SIG-M5 treated with dmso at 0.1 percent for 504 hours (cell line): ENCODE measurements around the gene PICALM.
"Not testable (repeated sequence)": the region's sequence is repeated elsewhere in the genome, so short reads cannot be mapped to it uniquely, and the experiment has no call there.

Experiments
- DNase-seq: peaks from one replicate; lab custom pipeline; 2025; ENCODE audit not compliant: unreplicated experiment; lab: John Stamatoyannopoulos, UW

PICALM gene

GRCh38 chr11:86002431-86002830 lies 66.5 kb downstream of the PICALM start:
- DNase-seq = no peak

- no peak for DNase-seq
These were observed 77.4 kb downstream of the PICALM start for GRCh38 chr11:85991508-85991907.

- no peak for DNase-seq
These were observed 79.1 kb downstream of the PICALM start for GRCh38 chr11:85989746-85990145.

GRCh38 chr11:85988780-85989179 lies 80.1 kb downstream of the PICALM start:
- no peak for DNase-seq

- DNase-seq = no peak
These were observed 91.1 kb downstream of the PICALM start for GRCh38 chr11:85977751-85978160.

GRCh38 chr11:85976525-85976924 lies 92.4 kb downstream of the PICALM start:
- DNase-seq = no peak

GRCh38 chr11:85974122-85974521 lies 94.8 kb downstream of the PICALM start:
- no peak for DNase-seq

- DNase-seq = no peak
These were observed 98.3 kb downstream of the PICALM start for GRCh38 chr11:85970593-85970992.

GRCh38 chr11:85967457-85967856 lies 101.4 kb downstream of the PICALM start:
- no peak for DNase-seq

- DNase-seq = no peak
These were observed 103.7 kb downstream of the PICALM start for GRCh38 chr11:85965202-85965601.

- DNase-seq = no peak
These were observed 106.9 kb downstream of the PICALM start for GRCh38 chr11:85961930-85962363.

- no peak for DNase-seq
These were observed 107.8 kb downstream of the PICALM start for GRCh38 chr11:85961130-85961529.

- DNase-seq = no peak
These were observed 108.2 kb downstream of the PICALM start for GRCh38 chr11:85960678-85961077.

- no peak for DNase-seq
These were observed 113.4 kb downstream of the PICALM start for GRCh38 chr11:85955531-85955930.

GRCh38 chr11:85953491-85954143 lies 115.3 kb downstream of the PICALM start:
- DNase-seq = no peak

- not testable (repeated sequence) for DNase-seq
These were observed 116.8 kb downstream of the PICALM start for GRCh38 chr11:85952108-85952485.

- DNase-seq = no peak
These were observed 117.3 kb downstream of the PICALM start for GRCh38 chr11:85951428-85952107.

- DNase-seq = no peak
These were observed 117.9 kb downstream of the PICALM start for GRCh38 chr11:85951049-85951405.

- no peak for DNase-seq
These were observed 118.4 kb downstream of the PICALM start for GRCh38 chr11:85950317-85951048.

- no peak for DNase-seq
These were observed 119.1 kb downstream of the PICALM start for GRCh38 chr11:85949798-85950197.

GRCh38 chr11:85948884-85949283 lies 120.0 kb downstream of the PICALM start:
- DNase-seq = no peak
